Sigmoid colon (tissue), 7 donors: ENCODE data around the gene SMAGP. TPM values are rescaled to one million over a fixed set of nuclear protein-coding genes. Genes with fewer than 3 reads are reported as not detected.
"Not testable (repeated sequence)": the region's sequence is repeated elsewhere in the genome, so short reads cannot be mapped to it uniquely, and the experiment has no call there.

Experiments
- DNase-seq: peaks from one replicate; pipeline ENCODE4 v3.0.0-alpha.2; 2019
- H3K27ac ChIP-seq, 4 donors: fragments of 200-600 bp; sonication (generic); one replicate each; pipeline ENCODE4 v1.5.1; 2016 to 2019; ENCODE audit warnings: mild to moderate bottlenecking in 1 of 4
- H3K27me3 ChIP-seq, 3 donors: fragments of 200-600 bp; sonication (generic); one replicate each; pipeline ENCODE4 v1.5.1; 2019; ENCODE audit warnings: mild to moderate bottlenecking in 1 of 3
- H3K36me3 ChIP-seq, 4 donors: fragments of 200-600 bp; sonication (generic); one replicate each; pipeline ENCODE4 v1.5.1; 2016 to 2019
- H3K4me1 ChIP-seq, 4 donors: fragments of 200-600 bp; sonication (generic); one replicate each; pipeline ENCODE4 v1.5.1; 2017 to 2019
- H3K4me3 ChIP-seq, 4 donors: fragments of 200-600 bp; sonication (generic); one replicate each; pipeline ENCODE4 v1.5.1; 2017 to 2019; ENCODE audit warnings: mild to moderate bottlenecking in 2 of 4, moderate library complexity in 1 of 4
- H3K9me3 ChIP-seq, 4 donors: fragments of 200-600 bp in 3 of 4; sonication (generic) in 3 of 4; one replicate each; pipeline versions ENCODE4 v1.5.1 to v1.6.1; 2013 to 2019
- CTCF ChIP-seq, 4 experiments: fragments of 450-650 bp in 3 of 4; fragments of 200-600 bp in 1 of 4; IDR thresholded peaks; one replicate each; pipeline ENCODE4 v1.5.1; 2016 to 2019; ENCODE audit warnings: antibody characterized with exemption in 4 of 4, mild to moderate bottlenecking in 3 of 4, moderate library complexity in 2 of 4
- EP300 ChIP-seq, 4 donors: sonication (generic); formaldehyde crosslinking; IDR thresholded peaks; one replicate each; pipeline ENCODE4 v1.6.1; 2017; ENCODE audit warnings: antibody characterized with exemption in 4 of 4
- POLR2A ChIP-seq, 2 donors: fragments of 450-650 bp; IDR thresholded peaks; one replicate each; pipeline ENCODE4 v1.6.1; 2016; ENCODE audit warnings: antibody characterized with exemption in 2 of 2, mild to moderate bottlenecking in 2 of 2, moderate library complexity in 2 of 2
- POLR2AphosphoS5 ChIP-seq, 4 donors: sonication (generic); formaldehyde crosslinking; IDR thresholded peaks; one replicate each; pipeline ENCODE4 v1.6.1; 2017; ENCODE audit warnings: antibody characterized with exemption in 4 of 4
- WGBS, 2 donors: extraction: QIAGEN DNeasy Blood & Tissue Kit; methylation state at CpG; one replicate each; pipeline ENCODE4 v1.1.7; 2013; 5-methylcytosine and 5-hydroxymethylcytosine counted together
- intact Hi-C: fragments of 100-400 bp; cut with DNase I; formaldehyde crosslinking; loops from one replicate; pipeline ENCODE4 v1.15.1; 2023
- polyA plus RNA-seq, 3 donors: library from polyadenylated mRNA; stranded (reverse); fragments of 200-250 nt; gene quantifications; one replicate each; pipeline ENCODE4 v1.2.3, GENCODE V29; 2013
- total RNA-seq, 4 donors: library from RNA; depleted of rRNA; stranded (reverse); fragments of >200 nt; gene quantifications; one replicate each; pipeline ENCODE4 v1.1.0, GENCODE V29; 2016
- donor health status: healthy with polysubstance abuse.
- donor health status: Bipolar disorder and iron deficiency.
- donor health status: healthy.

Gene SMAGP
- total and polyA plus RNA-seq, 7 donors = 1.9 to 81.7 (median 5.3) TPM

- no peaks in the 10 kb centered on the region for H3K36me3 ChIP-seq
- TF ChIP-seq POLR2AphosphoS5 (IDR thresholded peaks at IDR 0.05) (no peak), EP300 (IDR thresholded peaks at IDR 0.05) (no peak), CTCF (IDR thresholded peaks at IDR 0.05) (no peak), POLR2A (IDR thresholded peaks at IDR 0.05) (no peak)
- WGBS, 2 donors = 89 to 96% methylated on average over 1 of the region's 1 CpG
- intact Hi-C loops = no loop called here
- DNase-seq = no peak
- H3K9me3 ChIP-seq = no peaks in the 10 kb centered on the region
- no peaks in the 10 kb centered on the region for H3K27me3 ChIP-seq
- H3K4me1 ChIP-seq = no peaks in the 10 kb centered on the region
- H3K4me3 ChIP-seq = no peak overlapping the region
- H3K27ac ChIP-seq = no peak overlapping the region
These were observed 15.6 kb upstream of the SMAGP start for GRCh38 chr12:51285843-51286242.

DNA sequence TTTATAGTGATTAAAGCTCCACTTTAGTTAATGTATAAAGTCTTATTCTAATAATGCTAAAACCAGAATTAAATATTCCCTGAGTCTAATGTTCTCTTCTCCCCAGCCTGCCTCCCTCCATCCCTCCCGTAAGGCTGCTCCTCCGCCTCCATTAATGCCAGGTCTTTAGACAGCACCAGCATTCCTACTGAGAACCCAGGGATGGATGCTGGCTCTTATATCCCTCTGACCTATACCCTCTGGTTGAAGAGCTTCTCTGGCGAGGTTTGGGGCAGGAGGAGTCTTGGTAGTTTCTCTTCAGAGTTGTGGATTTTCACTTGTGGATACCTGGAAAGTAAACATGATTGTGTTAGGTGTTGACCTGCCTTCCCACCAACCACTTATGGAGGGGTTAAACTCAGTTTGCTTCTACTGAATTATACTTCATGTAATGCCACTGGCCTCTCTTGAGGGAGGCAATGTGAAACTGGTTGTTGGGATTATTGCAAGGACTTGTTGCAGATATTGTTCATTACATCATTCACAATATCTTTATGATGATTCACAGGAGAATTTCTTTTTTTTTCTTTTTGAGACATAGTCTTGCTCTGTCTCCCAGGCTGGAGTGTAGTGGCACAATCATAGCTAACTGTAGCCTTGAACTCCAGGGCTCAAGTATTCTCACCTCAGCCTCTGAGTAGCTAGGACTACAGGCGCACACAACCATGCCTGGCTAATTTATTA is 11.1 kb upstream of the SMAGP start:
- Histone ChIP-seq H3K4me3 (no peak overlapping the region), H3K9me3 (no peaks in the 10 kb centered on the region), H3K4me1 (no peaks in the 10 kb centered on the region), H3K27me3 (no peaks in the 10 kb centered on the region), H3K36me3 (no peaks in the 10 kb centered on the region), H3K27ac (no peak overlapping the region)
- TF ChIP-seq CTCF (IDR thresholded peaks at IDR 0.05) (no peak), POLR2A (IDR thresholded peaks at IDR 0.05) (no peak), EP300 (IDR thresholded peaks at IDR 0.05) (no peak), POLR2AphosphoS5 (IDR thresholded peaks at IDR 0.05) (no peak)
- 89 to 93% methylated on average over 4 of the region's 4 CpGs for WGBS, 2 donors
- intact Hi-C loops = no loop called here
- no peak for DNase-seq

DNA sequence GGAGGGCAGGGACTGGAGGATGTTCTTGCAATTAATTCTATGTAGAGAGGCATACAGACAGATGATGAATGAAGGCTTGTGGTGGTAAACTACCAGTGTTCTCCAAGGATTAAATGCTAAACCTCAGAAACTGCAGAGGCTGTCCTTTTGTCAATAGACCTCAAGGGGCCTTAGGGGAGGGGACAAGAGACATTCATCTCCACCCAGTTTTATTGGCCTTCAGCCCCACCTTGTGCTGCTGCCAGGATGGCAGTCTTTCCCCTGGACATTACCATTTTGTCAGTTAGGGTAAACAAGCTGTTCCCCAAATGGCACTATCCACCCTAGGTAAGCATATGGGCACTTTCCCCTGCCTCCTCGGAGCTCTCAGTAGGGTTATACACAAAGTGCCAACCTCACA is 4.9 kb upstream of the SMAGP start:
- no peaks in the 10 kb centered on the region for H3K9me3 ChIP-seq
- peaks cover 0 to 28% (median 11%) of the 10 kb centered on the region in 3 donors for H3K27me3 ChIP-seq
- intact Hi-C loops = no loop called here
- no peaks in the 10 kb centered on the region for H3K36me3 ChIP-seq
- no peak overlapping the region for H3K27ac ChIP-seq
- peaks cover 0 to 10% (median 3%) of the 10 kb centered on the region in 4 donors for H3K4me1 ChIP-seq
- H3K4me3 ChIP-seq = no peak overlapping the region
- WGBS, 2 donors = 13 to 56% methylated on average over 1 of the region's 1 CpG
- no peak for TF ChIP-seq EP300 (IDR thresholded peaks at IDR 0.05)
- TF ChIP-seq POLR2A (IDR thresholded peaks at IDR 0.05) = no peak
- no peak for TF ChIP-seq CTCF (IDR thresholded peaks at IDR 0.05)
- TF ChIP-seq POLR2AphosphoS5 (IDR thresholded peaks at IDR 0.05) = no peak
- no peak for DNase-seq

- H3K27ac ChIP-seq, DNase-seq, H3K36me3 ChIP-seq, H3K9me3 ChIP-seq, intact Hi-C loops, H3K4me3 ChIP-seq: not testable (repeated sequence)
- peaks cover 0 to 19% (median 8%) of the 10 kb centered on the region in 4 donors for H3K4me1 ChIP-seq
- 95 to 96% methylated on average over 7 of the region's 7 CpGs for WGBS, 2 donors
- H3K27me3 ChIP-seq = peaks cover 0 to 34% (median 11%) of the 10 kb centered on the region in 3 donors
These were observed 2.6 kb upstream of the SMAGP start for GRCh38 chr12:51272810-51273209.

GRCh38 chr12:51270951-51271518 is 820 bp upstream of the SMAGP start:
- intact Hi-C loops = no loop called here
- H3K4me1 ChIP-seq = peaks cover 0 to 19% (median 8%) of the 10 kb centered on the region in 4 donors
- TF ChIP-seq POLR2A (IDR thresholded peaks at IDR 0.05) (no peak), CTCF (IDR thresholded peaks at IDR 0.05) (no peak), POLR2AphosphoS5 (IDR thresholded peaks at IDR 0.05) (no peak), EP300 (IDR thresholded peaks at IDR 0.05) (no peak)
- H3K9me3 ChIP-seq = no peaks in the 10 kb centered on the region
- 12 to 50% methylated on average over 9 of the region's 9 CpGs for WGBS, 2 donors
- DNase-seq = no peak
- H3K4me3 ChIP-seq = peak overlapping the region in 2 of 4 donors; percentile 69 to 81
- H3K36me3 ChIP-seq = no peaks in the 10 kb centered on the region
- H3K27ac ChIP-seq = peak overlapping the region in 2 of 4 donors; percentile 61 to 68
- peaks cover 0 to 34% (median 11%) of the 10 kb centered on the region in 3 donors for H3K27me3 ChIP-seq
